GM20000 (cell line): Measurements from ENCODE around the gene BTBD9.

Source experiments
- DNase-seq: peaks from one replicate; pipeline ENCODE4 v3.0.0; 2012; ENCODE audit warnings: low spot score
- CTCF ChIP-seq: IDR thresholded peaks from 2 replicates; pipeline ENCODE4 v1.5.1; 2012; ENCODE audit warnings: mild to moderate bottlenecking, control low read depth; ENCODE audit errors: extremely low read depth, missing control alignments

Gene BTBD9

GRCh38 chr6:38420207-38420606 is 219.5 kb downstream of the BTBD9 start:
- DNase-seq, result no peak
- TF ChIP-seq CTCF, result no peak

- TF ChIP-seq CTCF, result no peak
- DNase-seq, result no peak
These were observed 222.2 kb downstream of the BTBD9 start for GRCh38 chr6:38417521-38417920.

GRCh38 chr6:38415231-38416005 is 224.3 kb downstream of the BTBD9 start:
- no peak for TF ChIP-seq CTCF
- DNase-seq, result no peak

- DNase-seq, result no peak
- no peak for TF ChIP-seq CTCF
These were observed 226.5 kb downstream of the BTBD9 start for GRCh38 chr6:38413102-38413800.

GRCh38 chr6:38407192-38407591 is 232.5 kb downstream of the BTBD9 start:
- no peak for DNase-seq
- TF ChIP-seq CTCF, result no peak

- TF ChIP-seq CTCF, result no peak
- no peak for DNase-seq
These were observed 233.6 kb downstream of the BTBD9 start for GRCh38 chr6:38406096-38406495.

- no peak for DNase-seq
- TF ChIP-seq CTCF, result no peak
These were observed 234.7 kb downstream of the BTBD9 start for GRCh38 chr6:38404900-38405556.
